ACC112 (cell line): ENCODE results near the gene ALDH4A1.

ENCODE experiments used
- H2AFZ ChIP-seq: fragments of 200-600 bp; sonication (generic); one replicate; pipeline ENCODE4 v1.6.0; 2017; ENCODE audit warnings: antibody characterized with exemption, low read length; ENCODE audit not compliant: unreplicated experiment
- H3K27ac ChIP-seq: fragments of 200-600 bp; sonication (generic); 2 replicates; pipeline ENCODE4 v1.5.1; 2014; ENCODE audit warnings: low read depth, mild to moderate bottlenecking, antibody characterized with exemption, low read length, moderate library complexity
- H3K27me3 ChIP-seq: fragments of 200-600 bp; sonication (generic); 2 replicates; pipeline ENCODE4 v1.6.1; 2014; ENCODE audit warnings: mild to moderate bottlenecking, antibody characterized with exemption, low read length, moderate library complexity, mixed read lengths; ENCODE audit not compliant: insufficient read depth
- H3K36me3 ChIP-seq: fragments of 200-600 bp; sonication (generic); 2 replicates; pipeline ENCODE4 v1.6.1; 2016; ENCODE audit warnings: mild to moderate bottlenecking, antibody characterized with exemption, low read length, moderate library complexity, mixed read lengths; ENCODE audit not compliant: insufficient read depth
- H3K4me1 ChIP-seq: fragments of 200-600 bp; sonication (generic); one replicate; pipeline ENCODE4 v1.6.1; 2016; ENCODE audit warnings: low read length, mixed read lengths; ENCODE audit not compliant: insufficient read depth, unreplicated experiment, control insufficient read depth
- H3K4me3 ChIP-seq: fragments of 200-600 bp; sonication (generic); 2 replicates; pipeline ENCODE4 v1.5.1; 2014; ENCODE audit warnings: mild to moderate bottlenecking, low read depth, low read length
- H3K79me2 ChIP-seq: fragments of 200-600 bp; sonication (generic); one replicate; pipeline ENCODE4 v1.6.0; 2016; ENCODE audit warnings: low read length; ENCODE audit not compliant: control insufficient read depth, unreplicated experiment, insufficient read depth

ALDH4A1 gene

DNA sequence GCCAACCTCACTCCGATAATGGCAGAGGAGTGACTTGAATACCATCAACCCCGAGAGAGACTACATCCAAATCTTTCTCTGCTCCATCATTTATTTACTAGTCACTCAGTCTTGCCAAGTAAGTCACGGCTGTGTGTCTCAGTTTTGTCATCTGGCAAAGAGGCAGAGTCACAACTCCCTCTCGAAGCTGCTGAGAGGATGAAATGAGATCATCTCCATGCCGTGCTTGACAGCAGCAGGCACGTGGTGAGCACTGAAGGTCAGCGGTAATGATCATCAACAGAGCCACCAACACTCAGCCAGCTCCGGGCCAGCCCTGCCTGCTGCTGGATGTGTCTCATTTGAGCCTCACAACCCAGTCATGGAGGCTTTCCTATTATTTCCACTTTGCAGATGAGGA lies 19.9 kb downstream of the ALDH4A1 start:
- no peaks in the 10 kb centered on the region for H3K27me3 ChIP-seq
- no peak overlapping the region for H3K27ac ChIP-seq
- H3K4me1 ChIP-seq, result peaks cover 6% of the 10 kb centered on the region
- no peaks in the 10 kb centered on the region for H3K79me2 ChIP-seq
- no peak overlapping the region for H3K4me3 ChIP-seq
- no peak overlapping the region for H2AFZ ChIP-seq
- no peaks in the 10 kb centered on the region for H3K36me3 ChIP-seq

DNA sequence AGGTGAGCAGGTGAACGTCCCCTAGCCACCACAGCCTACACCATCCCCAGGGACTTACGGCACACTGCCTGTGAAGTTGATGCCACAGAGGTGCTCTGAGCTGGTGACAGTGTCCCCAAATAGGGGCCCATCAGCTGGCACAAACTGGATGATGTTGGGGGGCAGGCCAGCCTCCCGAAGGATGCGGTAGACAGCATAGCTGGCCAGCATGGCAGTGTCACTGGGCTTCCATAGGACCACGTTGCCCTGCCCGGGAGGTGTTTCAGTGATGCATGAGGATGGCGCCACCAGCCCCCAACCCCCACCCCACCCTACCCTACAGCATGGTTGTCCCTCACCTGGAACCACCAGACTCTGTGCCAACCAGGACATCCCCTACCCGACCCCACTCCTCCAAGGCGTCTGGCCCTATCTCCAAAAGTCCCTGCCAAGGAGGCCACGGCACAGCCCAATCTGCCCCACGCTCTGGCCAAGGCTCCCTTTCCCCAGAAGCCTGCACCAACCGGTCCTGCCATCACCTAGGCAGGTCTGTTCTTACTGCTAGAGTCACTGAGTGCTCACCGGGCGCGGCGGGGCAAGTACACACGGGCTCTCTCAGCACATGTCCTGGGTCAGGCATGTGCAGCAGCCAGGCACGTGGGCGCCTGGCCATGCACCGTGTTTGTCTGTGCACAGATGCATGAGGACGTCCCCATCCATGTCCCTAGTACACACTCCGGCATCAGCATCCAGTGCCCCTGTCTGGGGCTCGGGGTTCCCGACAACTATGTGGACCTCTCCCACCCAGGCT lies 20.5 kb downstream of the ALDH4A1 start:
- Histone ChIP-seq H3K27ac (no peak overlapping the region), H3K79me2 (no peaks in the 10 kb centered on the region), H2AFZ (no peak overlapping the region), H3K4me1 (peaks cover 6% of the 10 kb centered on the region), H3K36me3 (no peaks in the 10 kb centered on the region), H3K27me3 (no peaks in the 10 kb centered on the region), H3K4me3 (no peak overlapping the region)

DNA sequence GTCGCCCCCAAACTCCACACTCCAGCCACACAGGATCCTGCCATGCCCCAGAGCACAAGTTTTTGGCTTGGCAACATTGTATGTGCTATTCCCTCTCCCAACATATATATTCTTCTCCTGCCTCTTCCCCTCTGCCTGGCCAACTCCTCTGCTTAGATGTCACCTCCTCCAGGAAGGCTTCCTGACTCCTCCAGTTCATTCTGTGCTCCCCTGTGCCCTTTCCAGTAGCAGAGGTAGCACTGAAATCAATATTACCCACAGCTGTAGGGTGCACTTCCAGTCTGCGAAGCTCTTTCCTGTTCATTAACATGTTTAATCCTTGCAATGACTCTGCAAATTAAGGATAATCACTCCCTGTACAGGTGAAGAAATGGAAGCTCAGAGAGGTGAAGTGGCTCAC lies 21.2 kb downstream of the ALDH4A1 start:
- Histone ChIP-seq H3K27me3 (no peaks in the 10 kb centered on the region), H3K4me1 (peaks cover 4% of the 10 kb centered on the region), H2AFZ (no peak overlapping the region), H3K79me2 (no peaks in the 10 kb centered on the region), H3K27ac (no peak overlapping the region), H3K4me3 (no peak overlapping the region), H3K36me3 (no peaks in the 10 kb centered on the region)

DNA sequence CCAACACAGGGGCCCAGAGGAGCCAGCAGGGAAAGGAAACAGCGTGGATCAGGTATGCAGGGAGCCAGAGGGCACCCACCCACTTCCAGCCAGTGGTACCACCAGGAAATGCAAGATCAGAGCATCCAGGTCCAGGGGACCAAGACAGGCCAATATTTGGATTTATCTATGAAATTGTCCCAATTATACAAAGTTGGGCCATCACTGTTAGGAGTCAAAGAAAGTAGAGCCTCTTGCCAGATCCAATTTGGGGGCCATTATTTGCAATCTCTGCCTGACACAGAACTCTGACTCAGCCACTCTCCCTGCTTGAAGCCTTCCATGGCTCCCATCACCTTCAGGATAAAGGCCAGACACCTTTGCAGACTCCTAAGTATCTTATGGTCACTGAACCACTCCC lies 21.8 kb downstream of the ALDH4A1 start:
- Histone ChIP-seq H2AFZ (no peak overlapping the region), H3K36me3 (no peaks in the 10 kb centered on the region), H3K27me3 (no peaks in the 10 kb centered on the region), H3K79me2 (no peaks in the 10 kb centered on the region), H3K27ac (no peak overlapping the region), H3K4me3 (no peak overlapping the region), H3K4me1 (no peaks in the 10 kb centered on the region)

DNA sequence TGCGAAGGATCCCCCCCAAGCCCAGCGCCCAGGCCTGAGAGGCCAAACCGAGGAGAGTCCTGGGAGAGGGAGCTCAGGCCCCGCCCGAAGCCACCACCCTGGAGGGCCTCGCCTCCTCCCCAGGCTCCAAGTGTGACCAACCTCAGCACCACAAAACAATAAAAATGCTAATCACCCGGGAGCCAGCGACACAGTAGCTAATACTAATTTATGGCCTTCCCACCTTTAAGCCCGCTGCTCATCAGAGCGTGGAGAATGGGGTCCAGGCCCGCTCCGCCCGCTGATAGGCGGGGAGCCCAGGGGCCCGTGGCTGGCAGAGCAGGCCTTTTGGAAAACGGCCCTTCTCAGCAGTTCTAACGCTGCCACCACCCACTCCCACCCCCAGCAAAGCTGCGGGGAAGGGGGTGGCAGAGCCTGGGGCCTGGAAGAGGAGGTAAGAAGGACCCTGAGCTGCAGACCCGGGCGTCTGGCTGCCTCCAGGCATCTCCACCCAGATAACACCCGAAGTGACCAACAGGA lies 22.5 kb downstream of the ALDH4A1 start:
- H3K36me3 ChIP-seq, result no peaks in the 10 kb centered on the region
- H3K4me1 ChIP-seq, result no peaks in the 10 kb centered on the region
- H3K27me3 ChIP-seq, result no peaks in the 10 kb centered on the region

DNA sequence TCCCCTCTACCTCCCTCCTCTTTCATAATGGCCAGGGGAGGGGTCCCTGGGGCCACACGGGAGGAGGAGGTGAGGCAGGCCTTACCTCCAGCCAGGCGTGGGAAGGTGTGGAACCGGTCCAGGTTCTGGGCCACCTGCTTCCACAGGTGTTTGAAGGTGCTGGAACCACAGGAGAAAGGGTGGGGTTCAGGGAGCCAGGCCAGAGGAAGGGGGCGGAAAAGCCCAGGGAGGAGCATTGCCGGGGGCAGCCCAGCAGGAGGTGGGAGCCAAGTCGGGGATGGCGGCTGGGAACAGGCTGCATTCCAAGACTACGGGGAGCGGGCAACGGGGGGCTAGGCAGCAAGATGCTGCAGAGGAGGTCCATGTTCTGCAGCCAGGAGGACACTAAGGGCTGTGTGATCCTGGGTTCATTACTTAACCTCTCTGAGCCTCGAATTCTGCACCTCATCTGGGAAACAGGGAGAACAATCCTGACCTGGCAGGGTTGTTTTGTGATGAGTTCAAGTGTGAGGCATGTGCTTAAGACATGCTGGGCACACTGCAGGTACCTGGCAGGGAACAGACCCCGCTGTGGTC lies 23.1 kb downstream of the ALDH4A1 start:
- Histone ChIP-seq H3K27me3 (no peaks in the 10 kb centered on the region), H3K36me3 (no peaks in the 10 kb centered on the region), H3K27ac (no peak overlapping the region), H3K79me2 (no peaks in the 10 kb centered on the region), H3K4me1 (no peaks in the 10 kb centered on the region), H3K4me3 (no peak overlapping the region), H2AFZ (no peak overlapping the region)

More for the DNA sequence above, 22.5 kb downstream of the ALDH4A1 start:
- Histone ChIP-seq H3K27ac (no peak overlapping the region), H2AFZ (no peak overlapping the region), H3K79me2 (no peaks in the 10 kb centered on the region), H3K4me3 (no peak overlapping the region)

DNA sequence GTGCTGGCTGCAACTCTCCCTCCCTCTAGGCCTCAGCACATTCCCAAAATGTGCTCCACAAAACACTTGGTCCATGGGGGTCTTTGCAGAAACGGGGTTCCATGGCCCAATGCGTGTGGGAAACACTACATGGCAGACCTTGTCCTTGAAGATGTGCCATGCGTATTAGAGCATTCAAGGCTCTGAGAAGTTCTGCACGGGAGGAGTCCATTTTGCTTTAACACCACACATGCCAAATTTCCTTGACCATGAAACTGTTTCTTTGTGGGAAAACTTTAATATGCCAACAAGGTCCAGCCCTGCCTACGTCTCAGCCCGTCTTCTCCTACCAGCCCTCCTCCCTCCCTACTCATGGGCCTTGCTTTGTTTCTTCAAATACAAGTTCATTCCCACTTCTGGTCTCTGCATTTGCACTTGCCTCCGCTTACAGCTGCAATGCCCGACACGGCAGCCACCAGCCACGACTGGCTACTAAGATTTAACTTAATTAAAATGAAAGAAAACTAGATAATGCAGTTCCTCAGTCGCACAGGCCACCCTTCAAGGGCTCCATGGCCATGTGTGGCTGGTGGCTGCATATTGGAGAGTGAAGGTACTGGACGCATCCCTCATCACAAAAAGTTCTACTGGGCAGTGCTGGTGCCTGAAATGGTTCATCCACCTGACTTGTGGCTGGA lies 23.7 kb downstream of the ALDH4A1 start:
- Histone ChIP-seq H3K27me3 (no peaks in the 10 kb centered on the region), H3K36me3 (no peaks in the 10 kb centered on the region), H3K4me1 (no peaks in the 10 kb centered on the region), H3K27ac (no peak overlapping the region), H3K79me2 (no peaks in the 10 kb centered on the region), H2AFZ (no peak overlapping the region), H3K4me3 (no peak overlapping the region)

DNA sequence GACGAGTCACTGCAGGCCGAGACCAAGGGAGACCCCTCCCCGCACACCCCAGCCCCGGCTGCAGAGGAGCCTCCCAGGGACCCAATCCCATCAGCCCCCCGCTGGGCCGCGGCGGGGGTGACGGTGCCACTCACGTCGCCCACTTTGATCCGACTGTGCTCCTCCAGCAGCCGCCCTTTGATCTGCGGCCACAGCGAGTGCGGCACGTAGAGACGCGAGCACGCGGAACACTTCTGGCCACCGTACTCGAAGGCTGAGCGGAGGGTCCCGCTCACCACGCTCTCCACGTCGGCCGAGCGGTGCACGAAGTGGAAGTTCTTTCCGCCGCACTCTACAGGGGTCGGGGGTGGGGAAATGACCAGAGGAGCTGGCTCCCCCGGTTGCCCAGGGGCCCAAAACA lies 25.1 kb downstream of the ALDH4A1 start:
- Histone ChIP-seq H3K4me3 (no peak overlapping the region), H3K27ac (no peak overlapping the region), H3K4me1 (no peaks in the 10 kb centered on the region), H3K27me3 (no peaks in the 10 kb centered on the region), H3K79me2 (no peaks in the 10 kb centered on the region), H3K36me3 (no peaks in the 10 kb centered on the region), H2AFZ (no peak overlapping the region)

DNA sequence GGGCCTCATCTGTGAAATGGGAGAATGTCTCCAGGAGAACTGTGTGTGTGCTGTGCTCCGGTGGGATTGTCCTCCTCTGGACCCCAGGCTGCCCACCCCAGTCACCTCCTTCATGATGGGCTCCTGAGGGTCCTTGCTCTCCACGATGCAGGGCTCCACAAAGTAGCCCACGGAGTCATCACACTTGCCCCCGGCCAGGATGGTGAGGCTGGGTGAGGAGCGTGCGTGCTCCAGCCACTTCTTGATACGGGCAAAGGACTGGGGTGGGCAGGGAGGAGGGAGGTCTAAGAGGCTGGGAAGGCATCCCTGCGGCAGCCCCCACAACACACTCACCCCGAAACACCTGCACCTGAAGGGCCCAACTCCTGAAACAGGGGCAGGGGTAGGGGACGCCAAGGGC lies 26.1 kb downstream of the ALDH4A1 start:
- Histone ChIP-seq H3K36me3 (no peaks in the 10 kb centered on the region), H2AFZ (no peak overlapping the region), H3K27ac (no peak overlapping the region), H3K79me2 (no peaks in the 10 kb centered on the region), H3K4me1 (no peaks in the 10 kb centered on the region), H3K4me3 (no peak overlapping the region), H3K27me3 (no peaks in the 10 kb centered on the region)

DNA sequence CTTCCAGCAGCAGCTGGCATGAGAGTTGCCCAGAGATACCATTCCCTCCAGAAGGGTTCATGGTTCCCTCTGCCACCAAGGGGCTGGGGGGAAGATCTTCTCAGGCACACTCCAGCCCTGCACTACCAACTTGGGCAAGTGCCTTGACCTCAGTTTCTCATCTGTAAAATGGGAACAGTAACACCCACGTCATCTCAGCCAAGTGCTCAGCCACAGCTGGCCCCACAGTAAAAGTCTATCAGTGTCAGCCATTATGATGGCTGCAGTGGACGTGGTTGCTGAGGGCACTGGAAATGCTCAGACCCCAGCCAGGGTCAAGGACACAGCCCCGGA lies 26.6 kb downstream of the ALDH4A1 start:
- Histone ChIP-seq H3K4me1 (no peaks in the 10 kb centered on the region), H2AFZ (no peak overlapping the region), H3K27ac (no peak overlapping the region), H3K4me3 (no peak overlapping the region), H3K27me3 (no peaks in the 10 kb centered on the region), H3K79me2 (no peaks in the 10 kb centered on the region), H3K36me3 (no peaks in the 10 kb centered on the region)
